Measurements from ENCODE around the gene KDM4C. TPM values are rescaled to one million over a fixed set of nuclear protein-coding genes. Genes with fewer than 3 reads are reported as not detected.

Gene KDM4C
- total and polyA plus RNA-seq, 2 of the 13 experiments (the other 11 are each of a cell fraction or from before 2014, with no cell fraction given): 19.4 to 23.6 TPM

DNA sequence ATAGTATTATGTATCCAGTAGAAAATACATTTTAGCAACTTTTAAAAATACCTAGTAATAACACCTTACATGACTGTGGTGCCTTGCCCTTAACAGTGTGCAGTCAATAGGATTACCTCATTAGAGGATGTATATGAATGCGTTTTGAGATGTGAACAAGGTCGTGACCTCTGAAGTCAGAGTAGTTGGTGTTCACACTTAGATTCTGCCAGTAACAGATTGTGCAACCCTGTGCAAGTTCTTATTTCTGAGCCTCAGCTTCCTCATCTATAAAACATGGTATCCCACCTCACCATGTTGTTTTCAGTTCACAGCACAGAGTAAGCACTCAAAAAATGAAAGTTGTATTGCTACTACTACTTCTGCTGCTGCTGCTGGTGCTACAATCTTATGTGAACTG lies 347.3 kb downstream of the KDM4C start:
- intact Hi-C loops (cut with micrococcal nuclease; ENCODE audit: unreplicated experiment): no loop called here
- POLR2A ChIA-PET: no interaction called here
- DNase-seq (ENCODE audit: low spot score) (no peak), FAIRE-seq (no peak), ATAC-seq (no peak)
- 0 out of 2 replicates have a peak, but pooled peaks have one; percentile 10 for TF ChIP-seq CEBPB (IDR thresholded peaks at IDR 0.05; ENCODE audit: borderline replicate concordance, low read depth, low read length)
- no peak for TF ChIP-seq HOXA7 (CRISPR knock-in tag; IDR thresholded peaks at IDR 0.05)
- TF ChIP-seq ZNF235 (CRISPR knock-in tag; IDR thresholded peaks at IDR 0.05; ENCODE audit: borderline replicate concordance): no peak
- TF ChIP-seq, protein P1, sequence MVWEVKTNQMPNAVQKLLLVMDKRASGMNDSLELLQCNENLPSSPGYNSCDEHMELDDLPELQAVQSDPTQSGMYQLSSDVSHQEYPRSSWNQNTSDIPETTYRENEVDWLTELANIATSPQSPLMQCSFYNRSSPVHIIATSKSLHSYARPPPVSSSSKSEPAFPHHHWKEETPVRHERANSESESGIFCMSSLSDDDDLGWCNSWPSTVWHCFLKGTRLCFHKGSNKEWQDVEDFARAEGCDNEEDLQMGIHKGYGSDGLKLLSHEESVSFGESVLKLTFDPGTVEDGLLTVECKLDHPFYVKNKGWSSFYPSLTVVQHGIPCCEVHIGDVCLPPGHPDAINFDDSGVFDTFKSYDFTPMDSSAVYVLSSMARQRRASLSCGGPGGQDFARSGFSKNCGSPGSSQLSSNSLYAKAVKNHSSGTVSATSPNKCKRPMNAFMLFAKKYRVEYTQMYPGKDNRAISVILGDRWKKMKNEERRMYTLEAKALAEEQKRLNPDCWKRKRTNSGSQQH (CRISPR knock-in tag; IDR thresholded peaks at IDR 0.05; ENCODE audit: low read depth): no peak
- no peaks in the 10 kb centered on the region for H4K20me1 ChIP-seq (ENCODE audit: insufficient read depth, low read length)
- peaks cover 4 to 22% of the 10 kb centered on the region in 2 experiments for H3K36me3 ChIP-seq (replicated peaks in 1 of 2; ENCODE audit: control insufficient read depth in 1 of 2, insufficient read depth in 2 of 2, low read length in 2 of 2)
- H3K27ac ChIP-seq (ENCODE audit: extremely low read length, insufficient read depth, low read length): no peak overlapping the region
- no peaks in the 10 kb centered on the region for H3K27me3 ChIP-seq (ENCODE audit: control insufficient read depth in 1 of 2, insufficient read depth in 2 of 2, low read length in 2 of 2)
- H3K4me1 ChIP-seq (ENCODE audit: insufficient read depth, low read length): no peaks in the 10 kb centered on the region
- H3K4me2 ChIP-seq (ENCODE audit: low read depth, low read length): no peak overlapping the region
- no peak overlapping the region for H3K4me3 ChIP-seq (replicated peaks in 1 of 3; ENCODE audit: insufficient read depth in 1 of 3, low read depth in 2 of 3, low read length in 3 of 3)
- H3K79me2 ChIP-seq (ENCODE audit: insufficient read depth, low read length): no peaks in the 10 kb centered on the region
- WGBS (ENCODE audit: low lambda C conversion rate): 88% methylated on average over 2 of the region's 2 CpGs
- BruUV-seq (replicated peaks): no TSS peak
- CTCF ChIA-PET (ENCODE audit: low intra/inter-chr PET ratio, low total read pairs): no interaction called here
- in situ Hi-C loops (cut with HindIII; ENCODE audit: extremely low pct_ligation_motif_present, low pct_unique_long_range_greater_than_20kb): no loop called here
- no peaks in the 10 kb centered on the region for H3K9me3 ChIP-seq (ENCODE audit: low read length)
- no peak overlapping the region for H3K9ac ChIP-seq (ENCODE audit: insufficient read depth, low read depth, low read length)
- H2AFZ ChIP-seq (ENCODE audit: low read length): no peak overlapping the region

DNA sequence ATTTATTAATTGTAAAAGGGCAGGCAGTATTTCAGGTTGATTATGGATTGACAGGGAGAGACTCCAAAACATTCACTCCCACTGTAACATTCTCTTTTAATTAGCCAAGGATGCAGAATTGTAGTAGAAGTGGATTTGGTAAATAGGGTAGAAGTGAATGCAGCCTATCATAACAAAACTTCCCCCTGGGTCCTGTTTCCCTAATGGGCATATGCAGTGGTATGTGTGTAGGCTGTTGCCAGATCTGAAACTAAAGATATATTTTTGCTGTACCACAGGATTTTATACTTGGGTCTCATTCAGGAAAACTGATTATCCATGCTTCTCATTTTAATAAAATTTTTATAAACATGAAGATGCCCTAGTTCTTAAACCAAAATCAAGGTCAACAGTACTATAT lies 351.2 kb downstream of the KDM4C start:
- Histone ChIP-seq H3K4me3 (replicated peaks in 1 of 3; ENCODE audit: insufficient read depth in 1 of 3, low read depth in 2 of 3, low read length in 3 of 3) (no peak overlapping the region), H4K20me1 (ENCODE audit: insufficient read depth, low read length) (no peaks in the 10 kb centered on the region), H3K9ac (ENCODE audit: insufficient read depth, low read depth, low read length) (no peak overlapping the region), H3K27ac (ENCODE audit: extremely low read length, insufficient read depth, low read length) (no peak overlapping the region), H3K79me2 (ENCODE audit: insufficient read depth, low read length) (no peaks in the 10 kb centered on the region), H3K4me2 (ENCODE audit: low read depth, low read length) (no peak overlapping the region), H3K4me1 (ENCODE audit: insufficient read depth, low read length) (no peaks in the 10 kb centered on the region), H3K36me3 (replicated peaks in 1 of 2; ENCODE audit: control insufficient read depth in 1 of 2, insufficient read depth in 2 of 2, low read length in 2 of 2) (peaks cover 3 to 17% of the 10 kb centered on the region in 2 experiments), H2AFZ (ENCODE audit: low read length) (no peak overlapping the region), H3K9me3 (ENCODE audit: low read length) (no peaks in the 10 kb centered on the region), H3K27me3 (ENCODE audit: control insufficient read depth in 1 of 2, insufficient read depth in 2 of 2, low read length in 2 of 2) (no peaks in the 10 kb centered on the region)
- no peak for ATAC-seq
- no peak for TF ChIP-seq ZNF570 (CRISPR knock-in tag; IDR thresholded peaks at IDR 0.05; ENCODE audit: borderline replicate concordance)
- no peak for TF ChIP-seq ZNF709 (CRISPR knock-in tag; IDR thresholded peaks at IDR 0.05)
- no peak for TF ChIP-seq ZNF331 (CRISPR knock-in tag; IDR thresholded peaks at IDR 0.05)
- no peak for DNase-seq (ENCODE audit: low spot score)
- ChIA-PET POLR2A (no interaction called here), CTCF (ENCODE audit: low intra/inter-chr PET ratio, low total read pairs) (no interaction called here)
- no peak for FAIRE-seq
- no TSS peak for BruUV-seq (replicated peaks)
- in situ Hi-C loops (cut with HindIII; ENCODE audit: extremely low pct_ligation_motif_present, low pct_unique_long_range_greater_than_20kb) (no loop called here), intact Hi-C loops (cut with micrococcal nuclease; ENCODE audit: unreplicated experiment) (no loop called here)
